KOPT-K1 (cell line): Measurements from ENCODE around the gene ADM2.

Source experiments
- H3K27ac ChIP-seq: fragments of 200-600 bp; sonication (generic); 2 replicates; pipeline ENCODE4 v1.5.1; 2016; ENCODE audit warnings: antibody characterized with exemption, mild to moderate bottlenecking, low read depth, low read length; ENCODE audit not compliant: poor library complexity, severe bottlenecking
- H3K36me3 ChIP-seq: fragments of 200-600 bp; sonication (generic); 2 replicates; pipeline ENCODE4 v1.5.1; 2017; ENCODE audit warnings: antibody characterized with exemption, mild to moderate bottlenecking, low read length, moderate library complexity; ENCODE audit not compliant: insufficient read depth
- H3K9me3 ChIP-seq: fragments of 200-600 bp; sonication (generic); 2 replicates; pipeline ENCODE4 v1.5.1; 2017; ENCODE audit warnings: antibody characterized with exemption, low read length, mild to moderate bottlenecking; ENCODE audit not compliant: insufficient read depth, poor library complexity, severe bottlenecking

ADM2 gene

DNA sequence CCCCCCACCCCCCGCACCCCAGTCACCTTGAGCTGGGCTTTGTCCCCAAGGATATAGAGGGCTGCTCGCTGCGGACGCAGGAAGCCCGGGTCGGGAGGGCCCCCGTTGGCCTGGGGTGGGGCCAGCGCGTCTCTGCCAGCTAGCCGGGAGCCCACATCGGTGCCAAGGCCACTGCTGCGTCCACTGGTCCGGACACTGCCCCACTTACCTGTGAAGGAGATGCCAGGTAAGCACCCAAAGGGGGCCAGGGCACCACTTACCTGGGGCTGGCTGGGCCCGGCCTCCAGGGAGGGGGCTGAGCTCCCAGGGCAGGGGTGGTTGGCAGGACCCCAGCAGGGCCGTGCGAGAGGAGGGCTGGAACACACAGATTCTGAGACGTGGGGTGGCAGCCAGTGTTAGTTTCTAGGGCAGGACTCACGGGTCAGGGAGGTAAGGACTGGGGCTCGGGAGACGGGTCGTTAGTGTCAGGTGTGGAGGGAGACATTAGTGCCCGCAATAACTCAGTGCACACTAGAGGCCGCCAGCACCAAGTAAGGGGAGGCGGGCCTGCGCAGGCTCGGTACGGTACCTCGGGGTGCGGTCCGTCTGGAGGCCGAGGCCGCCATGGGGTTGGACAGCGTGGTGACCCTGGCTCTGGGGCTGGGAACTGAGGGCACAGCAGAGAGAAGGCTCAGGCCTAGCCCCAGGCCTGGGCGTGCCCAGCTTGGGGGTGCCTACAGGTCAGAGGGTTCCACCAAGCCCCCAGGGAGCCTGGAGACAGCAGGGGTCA lies 24.7 kb upstream of the ADM2 start:
- Histone ChIP-seq H3K36me3 (peaks cover 99% of the 10 kb centered on the region), H3K9me3 (no peaks in the 10 kb centered on the region), H3K27ac (no peak overlapping the region)

DNA sequence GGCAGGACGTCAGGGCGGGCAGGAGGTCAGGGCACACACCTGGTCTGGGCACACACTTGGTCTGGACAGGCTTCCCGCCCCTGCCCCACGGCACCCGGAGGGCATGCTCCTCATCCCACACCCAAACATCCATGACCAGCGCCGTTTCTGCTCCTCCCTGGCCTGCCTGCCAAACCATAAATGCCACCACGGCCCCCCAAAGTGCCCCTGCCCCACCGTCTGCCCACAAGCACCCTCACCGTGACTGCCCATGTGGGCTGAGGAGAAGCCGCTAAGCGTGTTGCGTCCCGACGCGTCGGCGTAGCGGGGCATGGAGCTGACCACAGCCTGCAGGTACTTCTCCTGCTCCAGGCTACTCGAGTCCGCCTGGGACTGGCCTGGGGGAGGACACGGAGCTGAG lies 22.3 kb upstream of the ADM2 start:
- no peaks in the 10 kb centered on the region for H3K9me3 ChIP-seq
- H3K27ac ChIP-seq = no peak overlapping the region
- H3K36me3 ChIP-seq = peaks cover 99% of the 10 kb centered on the region

DNA sequence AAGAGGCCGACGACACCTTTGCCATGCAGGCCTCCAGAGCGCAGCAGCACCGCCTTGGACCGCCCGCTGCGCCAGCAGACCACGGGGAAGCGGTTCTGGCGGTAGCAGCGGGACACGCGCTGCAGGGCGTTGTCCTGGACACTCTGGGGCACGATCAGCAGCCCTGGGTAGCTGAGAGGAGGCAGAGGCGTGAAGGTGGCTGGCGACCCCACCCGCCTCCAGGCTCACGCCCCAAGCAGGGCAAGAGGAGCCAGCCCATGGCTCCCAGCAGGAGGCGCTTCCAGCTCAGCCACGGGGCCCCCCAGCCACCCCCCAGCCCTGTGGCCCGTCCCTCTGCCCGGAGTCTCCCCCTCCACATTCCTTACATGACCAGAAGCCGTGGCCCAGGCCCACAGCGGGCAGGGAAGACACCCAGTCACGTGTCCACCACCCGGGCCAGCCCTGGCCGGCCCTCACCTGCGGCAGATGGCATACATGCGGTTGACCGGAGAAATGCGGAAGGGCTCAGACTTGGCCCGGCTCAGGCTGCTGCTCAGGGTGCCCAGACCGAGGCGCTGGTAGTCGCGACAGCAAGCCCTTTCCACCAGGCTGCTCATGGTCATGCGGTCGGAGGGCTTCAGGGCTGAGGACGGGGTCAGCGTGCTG lies 21.7 kb upstream of the ADM2 start:
- Histone ChIP-seq H3K36me3 (peaks cover 99% of the 10 kb centered on the region), H3K27ac (no peak overlapping the region), H3K9me3 (no peaks in the 10 kb centered on the region)

DNA sequence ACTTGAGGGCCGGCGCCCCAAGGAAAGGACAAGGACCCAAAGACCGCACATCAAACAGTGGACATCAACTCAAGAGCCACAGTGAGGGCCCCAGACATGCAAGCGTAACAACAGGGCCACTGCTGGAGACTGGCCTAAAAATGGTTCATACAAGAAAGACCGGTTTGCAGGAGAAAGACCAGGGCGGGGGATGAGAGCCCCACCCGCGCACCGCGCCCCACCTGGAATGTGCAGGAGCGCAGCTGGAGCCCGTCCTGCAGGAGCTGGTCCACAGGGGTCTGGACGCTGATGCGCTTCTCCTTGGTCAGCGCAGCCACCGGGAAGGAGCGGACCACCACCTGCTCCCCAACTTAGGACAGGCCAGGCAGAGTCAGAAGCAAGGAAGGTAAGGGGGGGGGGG lies 20.4 kb upstream of the ADM2 start:
- Histone ChIP-seq H3K36me3 (peaks cover 99% of the 10 kb centered on the region), H3K27ac (no peak overlapping the region), H3K9me3 (no peaks in the 10 kb centered on the region)

DNA sequence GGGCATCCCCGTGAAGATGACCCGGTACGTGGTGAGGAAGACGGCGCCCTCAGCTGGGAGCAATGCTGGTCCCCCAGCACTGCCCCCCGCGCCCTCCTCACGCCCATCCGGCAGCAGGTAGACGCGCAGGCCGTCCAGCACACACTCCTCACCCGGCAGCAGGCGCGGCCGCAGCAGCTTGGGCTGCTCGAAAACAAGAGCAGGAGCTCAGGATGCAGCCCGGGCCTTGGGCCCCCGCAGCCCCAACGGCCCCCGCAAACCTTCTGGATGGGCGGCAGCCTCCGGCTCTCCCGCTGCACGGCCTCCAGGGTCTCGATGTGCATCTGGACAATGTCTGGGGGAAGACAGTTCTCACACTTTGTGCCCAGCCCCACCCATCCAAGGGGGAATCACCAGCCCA lies 19.8 kb upstream of the ADM2 start:
- no peaks in the 10 kb centered on the region for H3K9me3 ChIP-seq
- no peak overlapping the region for H3K27ac ChIP-seq
- H3K36me3 ChIP-seq = peaks cover 100% of the 10 kb centered on the region

DNA sequence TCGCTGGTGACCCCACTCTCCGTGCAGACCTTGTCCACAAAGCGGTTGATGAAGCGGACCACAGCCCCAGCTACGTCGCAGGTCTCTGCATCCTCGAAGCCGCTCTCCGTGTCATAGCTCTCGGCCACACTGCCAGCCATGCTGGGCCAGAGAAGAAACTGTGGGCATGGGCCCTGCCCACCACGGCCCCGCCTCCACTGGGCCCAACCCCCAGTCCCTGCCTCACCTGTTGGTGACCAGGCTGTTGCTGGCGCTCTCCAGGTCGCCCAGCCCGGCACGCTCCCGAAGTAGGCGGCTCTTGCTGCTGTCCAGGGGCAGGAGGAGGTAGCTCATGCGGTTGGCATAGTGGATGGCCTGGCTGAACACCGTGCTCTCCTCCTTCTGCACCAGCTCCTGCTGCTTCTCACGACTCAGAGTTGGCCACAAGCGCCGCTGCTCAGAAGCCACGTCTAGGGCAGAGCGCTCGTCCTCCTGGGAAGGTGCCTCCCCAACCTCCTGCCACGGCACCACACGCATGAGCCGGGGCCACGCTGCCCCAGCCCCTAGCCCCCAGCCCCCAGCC lies 19.3 kb upstream of the ADM2 start:
- Histone ChIP-seq H3K36me3 (peaks cover 100% of the 10 kb centered on the region), H3K27ac (no peak overlapping the region), H3K9me3 (no peaks in the 10 kb centered on the region)

DNA sequence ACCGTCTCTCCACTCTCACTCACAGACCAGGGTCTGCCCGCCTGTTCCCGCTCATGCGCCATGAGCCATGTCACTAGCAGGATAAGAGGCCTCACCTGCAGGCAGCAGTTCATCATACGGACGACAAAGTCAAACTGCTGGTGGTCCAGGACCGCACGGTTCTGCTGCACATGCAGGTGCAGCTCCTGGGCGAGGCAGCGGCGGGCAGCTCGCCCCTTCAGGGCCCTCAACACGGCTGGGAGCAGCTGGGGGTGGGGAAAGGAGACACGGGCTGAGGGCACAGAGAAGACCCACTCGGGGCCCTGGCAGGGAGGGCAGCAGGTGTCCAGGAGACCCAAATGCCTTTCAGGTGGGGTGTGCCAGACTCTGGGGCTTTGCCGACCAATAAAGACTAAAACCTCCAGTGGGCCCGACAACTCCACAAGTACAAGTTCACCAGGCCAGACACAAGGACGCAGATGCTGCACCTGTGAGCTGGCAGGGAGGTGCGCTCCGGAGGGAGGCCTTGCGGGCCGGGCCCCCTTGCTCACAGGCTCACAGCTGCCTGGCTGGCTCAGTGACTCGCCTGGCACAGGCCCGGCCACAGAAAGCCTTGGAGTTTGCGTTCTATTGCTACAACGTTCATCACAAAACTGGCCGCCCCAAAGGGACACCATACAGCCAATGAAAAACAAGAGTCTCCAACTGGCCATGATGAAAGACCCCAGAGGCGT lies 18.0 kb upstream of the ADM2 start:
- Histone ChIP-seq H3K9me3 (no peaks in the 10 kb centered on the region), H3K36me3 (peaks cover 92% of the 10 kb centered on the region), H3K27ac (no peak overlapping the region)

DNA sequence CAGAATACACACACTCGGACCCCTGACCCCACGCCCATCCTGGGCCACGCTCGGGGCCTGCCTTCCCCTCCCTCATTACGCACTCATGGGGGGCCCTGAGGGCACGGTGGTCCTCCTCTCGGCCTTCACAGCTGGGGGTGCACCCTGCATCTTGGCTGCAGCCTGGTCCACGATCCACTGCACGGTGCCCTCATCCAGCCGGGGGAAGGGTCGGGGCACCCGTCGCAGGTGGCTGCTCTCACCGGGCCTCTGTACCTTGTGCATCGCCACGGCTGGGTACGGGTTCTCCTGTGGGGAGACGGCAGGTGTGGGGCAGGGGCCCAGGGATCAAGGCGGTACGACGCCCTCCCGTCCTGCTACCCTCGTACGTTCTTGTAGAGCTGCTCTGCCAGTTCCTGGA lies 16.9 kb upstream of the ADM2 start:
- H3K27ac ChIP-seq = no peak overlapping the region
- no peaks in the 10 kb centered on the region for H3K9me3 ChIP-seq
- H3K36me3 ChIP-seq = peaks cover 81% of the 10 kb centered on the region

DNA sequence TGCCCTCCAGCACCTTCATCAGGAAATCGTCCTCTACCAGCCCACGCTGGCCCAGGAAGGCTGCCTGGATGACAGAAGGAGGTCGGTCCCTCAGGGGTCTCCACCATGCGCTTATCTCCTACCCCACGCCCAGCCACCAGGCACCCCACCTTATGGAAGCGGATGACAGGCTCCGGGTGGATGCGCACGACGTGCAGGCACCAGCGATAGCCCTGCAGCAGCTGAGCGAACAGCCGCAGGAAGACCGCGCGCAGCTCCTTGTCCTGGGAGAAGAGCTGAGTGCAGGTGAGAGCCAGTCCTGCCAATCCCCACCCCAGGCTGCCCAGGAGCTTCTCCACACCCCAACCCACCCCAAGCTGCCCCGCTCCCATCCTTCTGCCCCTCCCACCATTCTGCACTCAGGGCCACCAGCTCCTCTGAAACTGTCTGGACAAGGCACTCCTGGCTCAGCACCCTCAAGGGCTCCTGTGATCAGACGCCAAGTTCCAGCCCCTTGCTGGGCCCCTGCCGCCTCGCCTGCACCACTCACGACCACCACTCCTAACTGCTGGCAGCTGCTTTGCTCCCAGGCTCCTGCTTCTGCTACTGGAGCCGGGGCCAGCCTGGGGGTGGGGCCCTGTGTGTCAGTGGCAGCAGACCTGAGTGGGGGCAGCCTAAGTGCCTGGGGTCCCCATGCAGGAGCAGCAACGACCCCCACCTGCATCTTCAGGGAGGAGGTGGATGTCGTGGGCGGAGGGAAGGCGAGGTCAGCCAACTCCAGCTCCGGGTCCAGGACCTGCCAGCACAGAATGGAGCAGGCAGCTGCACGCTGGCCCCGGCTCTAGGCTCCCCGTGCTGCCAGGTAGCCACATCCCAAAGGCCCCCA lies 16.0 kb upstream of the ADM2 start:
- peaks cover 73% of the 10 kb centered on the region for H3K36me3 ChIP-seq
- no peak overlapping the region for H3K27ac ChIP-seq
- no peaks in the 10 kb centered on the region for H3K9me3 ChIP-seq

DNA sequence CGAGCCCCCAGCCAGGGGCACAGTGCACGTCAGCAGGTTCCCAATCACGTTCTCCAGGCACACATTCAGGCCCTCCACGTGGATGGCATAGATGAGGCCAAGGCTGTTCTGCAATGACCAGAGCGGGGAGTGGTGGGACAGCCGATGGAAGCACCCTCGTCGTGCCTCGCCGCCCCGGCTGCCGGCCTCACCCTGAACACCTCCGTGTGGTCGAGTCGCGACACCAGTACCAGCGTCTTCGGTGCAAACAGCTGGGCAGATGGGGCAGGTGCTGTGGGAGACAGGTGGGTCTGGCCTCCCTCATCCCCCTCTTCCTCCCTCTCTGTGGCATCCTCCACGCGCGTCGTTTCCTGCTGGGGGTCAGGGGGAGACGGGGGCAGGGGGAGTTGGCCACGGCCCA lies 14.0 kb upstream of the ADM2 start:
- peak overlapping the region; percentile 21 for H3K27ac ChIP-seq
- H3K36me3 ChIP-seq = peaks cover 52% of the 10 kb centered on the region
- H3K9me3 ChIP-seq = no peaks in the 10 kb centered on the region

DNA sequence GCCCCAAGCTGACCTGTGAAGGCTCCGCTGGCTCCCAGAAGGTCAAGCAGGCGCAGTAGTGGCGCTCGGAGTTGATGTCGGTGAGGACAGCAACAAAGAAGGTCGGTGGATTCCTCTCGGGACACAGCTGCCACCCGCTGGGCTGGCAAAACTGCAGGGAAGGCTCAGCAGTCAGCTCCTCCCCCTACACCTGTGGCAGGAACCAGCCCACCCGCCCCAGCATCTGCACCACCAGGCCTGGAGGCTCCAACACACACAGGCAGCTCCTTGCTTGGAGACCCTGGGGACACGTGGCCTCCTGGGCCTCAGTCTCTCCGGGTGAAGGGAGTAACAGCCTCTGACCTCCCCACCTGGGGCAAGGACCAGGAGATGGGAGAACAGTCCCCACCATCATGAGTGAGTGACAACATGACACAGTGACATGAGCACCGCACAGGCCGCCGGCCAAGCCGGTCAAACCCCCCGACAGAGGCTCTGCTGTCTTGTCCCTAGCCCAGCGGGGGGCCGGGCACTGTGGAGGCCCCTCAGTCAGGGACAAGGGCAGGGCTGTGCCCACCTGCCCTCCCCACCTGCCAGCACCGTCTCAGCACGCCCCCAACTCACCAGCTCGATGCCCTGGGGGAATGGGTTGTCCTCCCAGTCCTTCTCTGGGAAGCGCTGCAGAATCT lies 13.4 kb upstream of the ADM2 start:
- H3K36me3 ChIP-seq = peaks cover 47% of the 10 kb centered on the region

DNA sequence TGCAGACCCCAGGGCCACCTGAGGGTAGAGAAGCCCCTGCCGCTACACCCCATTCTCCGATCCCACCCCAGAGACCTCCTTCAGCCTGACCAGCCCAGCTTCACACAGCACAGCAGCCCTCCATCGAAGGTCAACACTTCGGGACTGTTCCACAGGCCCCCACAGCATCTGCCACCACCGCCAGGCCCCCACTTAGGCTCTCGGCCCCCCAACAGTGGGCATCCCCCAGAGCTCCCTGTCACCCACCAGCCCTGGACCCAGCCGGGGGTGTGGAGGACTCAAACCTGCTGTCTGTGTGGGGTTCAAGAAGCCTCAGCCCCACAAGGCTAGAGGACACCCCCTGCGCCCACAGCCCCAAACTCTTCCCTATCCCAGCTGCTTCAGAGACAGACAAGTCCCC lies 12.7 kb upstream of the ADM2 start:
- H3K9me3 ChIP-seq = no peaks in the 10 kb centered on the region
- peak overlapping the region; percentile 96 for H3K27ac ChIP-seq
- peaks cover 40% of the 10 kb centered on the region for H3K36me3 ChIP-seq

More for the DNA sequence above, 13.4 kb upstream of the ADM2 start:
- Histone ChIP-seq H3K27ac (peak overlapping the region; percentile 96), H3K9me3 (no peaks in the 10 kb centered on the region)

DNA sequence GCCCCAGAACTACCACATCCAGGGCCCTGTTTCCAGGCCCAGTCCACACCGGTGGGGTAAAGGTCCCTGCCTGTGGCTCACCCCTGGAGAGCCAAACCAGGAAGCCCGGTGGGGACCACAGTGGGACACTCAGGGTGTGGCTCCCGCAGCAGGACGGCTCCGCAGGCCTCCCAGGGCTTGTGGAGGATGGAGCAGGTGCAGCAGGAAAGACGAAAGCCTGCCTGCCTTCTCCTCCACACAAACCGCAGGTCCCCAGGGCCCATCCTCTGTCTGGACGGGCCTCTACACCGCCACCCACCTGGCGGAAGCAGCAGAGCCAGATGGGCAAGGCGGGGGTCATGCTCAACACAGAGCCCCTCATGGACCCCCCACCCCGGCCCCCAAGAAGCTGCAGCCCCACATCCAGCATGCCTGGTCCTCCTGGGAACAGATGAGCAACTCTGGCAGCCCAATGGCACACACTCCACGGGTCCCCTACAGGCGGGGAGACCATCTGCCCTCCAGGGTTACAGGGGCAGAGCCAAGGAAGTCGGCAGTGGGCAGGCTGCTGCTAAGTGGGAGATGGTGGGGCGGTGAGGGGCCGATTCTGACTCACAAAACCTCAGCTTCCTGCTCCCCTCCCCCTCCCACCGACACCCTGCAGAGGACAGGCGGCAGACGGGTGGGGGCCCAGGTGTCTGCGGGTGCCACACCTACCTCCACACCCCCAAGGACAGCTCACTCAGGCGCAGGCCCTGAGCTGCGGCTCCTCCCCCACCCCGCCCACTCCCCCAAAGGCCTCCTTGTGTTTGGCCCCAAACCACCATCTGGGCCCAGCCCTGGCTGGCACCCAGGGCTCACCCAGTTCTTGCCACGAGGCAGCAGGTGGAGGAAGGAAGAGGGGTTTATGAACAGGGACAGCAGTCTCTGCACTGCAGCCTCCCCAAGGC lies 11.7 kb upstream of the ADM2 start:
- Histone ChIP-seq H3K27ac (peak overlapping the region; percentile 96), H3K36me3 (peaks cover 29% of the 10 kb centered on the region), H3K9me3 (no peaks in the 10 kb centered on the region)
